Ramos (cell line): ENCODE results near the gene ALAS1.

Source experiments
- in situ Hi-C: fragments of 300-500 bp; cut with MboI; formaldehyde crosslinking; loops from one replicate; pipeline ENCODE4 v1.14.3; 2022; ENCODE audit warnings: low sequenced_read_pairs; ENCODE audit not compliant: unreplicated experiment

Gene ALAS1

GRCh38 chr3:52231502-52232278, 33.7 kb downstream of the ALAS1 start:
- in situ Hi-C loops = loop anchor here (5.0 to 25.0 kb wide), 2 partner anchors 111 to 931 kb away; partner anchors contain the start of gene PRKCD

GRCh38 chr3:52232279-52233107, 34.5 kb downstream of the ALAS1 start:
- in situ Hi-C loops = loop anchor here (5.0 to 25.0 kb wide), 2 partner anchors 110 to 930 kb away; partner anchors contain the start of gene PRKCD

GRCh38 chr3:52233108-52233591, 35.2 kb downstream of the ALAS1 start:
- in situ Hi-C loops = loop anchor here (5.0 to 25.0 kb wide), 2 partner anchors 109 to 929 kb away; partner anchors contain the start of gene PRKCD

- in situ Hi-C loops = loop anchor here (5.0 to 25.0 kb wide), 2 partner anchors 108 to 928 kb away; partner anchors contain the start of gene PRKCD
Observed at GRCh38 chr3:52233968-52234367, 36.0 kb downstream of the ALAS1 start.

GRCh38 chr3:52234516-52235447, 36.8 kb downstream of the ALAS1 start:
- in situ Hi-C loops = loop anchor here (5.0 to 25.0 kb wide), 2 partner anchors 108 to 928 kb away; partner anchors contain the start of gene PRKCD

- in situ Hi-C loops = loop anchor here (25.0 kb wide), 1 partner anchor 926 kb away; the partner anchor contains the start of gene PRKCD
Observed at GRCh38 chr3:52236424-52236886, 38.5 kb downstream of the ALAS1 start.

- in situ Hi-C loops = loop anchor here (25.0 kb wide), 1 partner anchor 925 kb away; the partner anchor contains the start of gene PRKCD
Observed at GRCh38 chr3:52237006-52237656, 39.2 kb downstream of the ALAS1 start.

GRCh38 chr3:52237657-52238172, 39.8 kb downstream of the ALAS1 start:
- in situ Hi-C loops = loop anchor here (25.0 kb wide), 1 partner anchor 925 kb away; the partner anchor contains the start of gene PRKCD

- in situ Hi-C loops = loop anchor here (25.0 kb wide), 1 partner anchor 924 kb away; the partner anchor contains the start of gene PRKCD
Observed at GRCh38 chr3:52238193-52238760, 40.3 kb downstream of the ALAS1 start.

- in situ Hi-C loops = loop anchor here (25.0 kb wide), 1 partner anchor 923 kb away; the partner anchor contains the start of gene PRKCD
Observed at GRCh38 chr3:52238761-52239701, 41.1 kb downstream of the ALAS1 start, which contains the start of gene TWF2. TSS of gene TWF2 (minus strand) at chr3:52239158. CDS start at chr3:52239016, 142 bp downstream.

GRCh38 chr3:52240059-52240885, 42.3 kb downstream of the ALAS1 start:
- in situ Hi-C loops = loop anchor here (25.0 kb wide), 1 partner anchor 922 kb away; the partner anchor contains the start of gene PRKCD

GRCh38 chr3:52240886-52241370, 43.0 kb downstream of the ALAS1 start:
- in situ Hi-C loops = loop anchor here (25.0 kb wide), 1 partner anchor 921 kb away; the partner anchor contains the start of gene PRKCD

- in situ Hi-C loops = loop anchor here (25.0 kb wide), 1 partner anchor 920 kb away; the partner anchor contains the start of gene PRKCD
Observed at GRCh38 chr3:52242039-52242438, 44.1 kb downstream of the ALAS1 start.

- in situ Hi-C loops = loop anchor here (25.0 kb wide), 1 partner anchor 918 kb away; the partner anchor contains the start of gene PRKCD
Observed at GRCh38 chr3:52243791-52244628, 46.0 kb downstream of the ALAS1 start.
